Chondrocyte (in vitro differentiated cells): Measurements from ENCODE around the gene PTPRN2. TPM values are rescaled to one million over a fixed set of nuclear protein-coding genes. Genes with fewer than 3 reads are reported as not detected.

Experiments
- DNase-seq: peaks from one replicate; pipeline ENCODE4 v3.0.0; 2021; ENCODE audit warnings: mixed read lengths, low spot score
- H3K27ac Mint-ChIP-seq: one replicate; pipeline ENCODE4 v1.8.0; 2021; ENCODE audit warnings: mild to moderate bottlenecking, moderate library complexity, mixed read lengths; ENCODE audit not compliant: unreplicated experiment
- H3K27me3 Mint-ChIP-seq: 2 replicates; pipeline ENCODE4 v1.8.0; 2021; ENCODE audit warnings: low read depth, mixed read lengths
- H3K36me3 Mint-ChIP-seq: 2 replicates; pipeline ENCODE4 v1.8.0; 2021; ENCODE audit warnings: low read depth, mixed read lengths
- H3K4me1 Mint-ChIP-seq: 2 replicates; pipeline ENCODE4 v1.8.0; 2021; ENCODE audit warnings: low read depth, mild to moderate bottlenecking, mixed read lengths
- H3K4me3 Mint-ChIP-seq: one replicate; pipeline ENCODE4 v1.8.0; 2021; ENCODE audit warnings: mild to moderate bottlenecking, moderate library complexity, mixed read lengths; ENCODE audit not compliant: unreplicated experiment
- H3K9me3 Mint-ChIP-seq: 2 replicates; pipeline ENCODE4 v1.8.0; 2021; ENCODE audit warnings: low read depth, mixed read lengths
- total RNA-seq: library from RNA; stranded (reverse); gene quantifications from 3 replicates; pipeline ENCODE4 v1.2.1, GENCODE V29; 2021
- TF ChIP-seq, protein P1 (sequence below): fragments of 200-600 bp; sonication (generic); IDR thresholded peaks from 2 replicates; pipeline ENCODE4 v1.5.0; 2021; ENCODE audit warnings: antibody characterized with exemption, mild to moderate bottlenecking, moderate library complexity

The PTPRN2 gene
- total RNA-seq, 1 donor from 2014 or later: 0.30 TPM

- Mint-ChIP-seq H3K27me3 (peaks cover 8% of the 10 kb centered on the region), H3K9me3 (no peaks in the 10 kb centered on the region), H3K27ac (no peak overlapping the region), H3K36me3 (no peaks in the 10 kb centered on the region), H3K4me1 (no peaks in the 10 kb centered on the region), H3K4me3 (no peak overlapping the region)
- TF ChIP-seq, protein P1, sequence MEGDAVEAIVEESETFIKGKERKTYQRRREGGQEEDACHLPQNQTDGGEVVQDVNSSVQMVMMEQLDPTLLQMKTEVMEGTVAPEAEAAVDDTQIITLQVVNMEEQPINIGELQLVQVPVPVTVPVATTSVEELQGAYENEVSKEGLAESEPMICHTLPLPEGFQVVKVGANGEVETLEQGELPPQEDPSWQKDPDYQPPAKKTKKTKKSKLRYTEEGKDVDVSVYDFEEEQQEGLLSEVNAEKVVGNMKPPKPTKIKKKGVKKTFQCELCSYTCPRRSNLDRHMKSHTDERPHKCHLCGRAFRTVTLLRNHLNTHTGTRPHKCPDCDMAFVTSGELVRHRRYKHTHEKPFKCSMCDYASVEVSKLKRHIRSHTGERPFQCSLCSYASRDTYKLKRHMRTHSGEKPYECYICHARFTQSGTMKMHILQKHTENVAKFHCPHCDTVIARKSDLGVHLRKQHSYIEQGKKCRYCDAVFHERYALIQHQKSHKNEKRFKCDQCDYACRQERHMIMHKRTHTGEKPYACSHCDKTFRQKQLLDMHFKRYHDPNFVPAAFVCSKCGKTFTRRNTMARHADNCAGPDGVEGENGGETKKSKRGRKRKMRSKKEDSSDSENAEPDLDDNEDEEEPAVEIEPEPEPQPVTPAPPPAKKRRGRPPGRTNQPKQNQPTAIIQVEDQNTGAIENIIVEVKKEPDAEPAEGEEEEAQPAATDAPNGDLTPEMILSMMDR: no peak
- no peak for DNase-seq
These were observed 970.7 kb downstream of the PTPRN2 start for GRCh38 chr7:157616931-157617330.

- Mint-ChIP-seq H3K27me3 (peaks cover 8% of the 10 kb centered on the region), H3K4me3 (no peak overlapping the region), H3K9me3 (no peaks in the 10 kb centered on the region)
These were observed 971.2 kb downstream of the PTPRN2 start for GRCh38 chr7:157616426-157616825.

GRCh38 chr7:157615852-157616251, 971.8 kb downstream of the PTPRN2 start:
- Mint-ChIP-seq H3K27ac (no peak overlapping the region), H3K36me3 (no peaks in the 10 kb centered on the region), H3K9me3 (no peaks in the 10 kb centered on the region), H3K4me3 (no peak overlapping the region), H3K27me3 (peaks cover 8% of the 10 kb centered on the region), H3K4me1 (no peaks in the 10 kb centered on the region)
- TF ChIP-seq, protein P1: no peak
- DNase-seq: no peak

More at GRCh38 chr7:157616426-157616825, 971.2 kb downstream of the PTPRN2 start:
- no peak for DNase-seq
- TF ChIP-seq, protein P1: no peak
- no peaks in the 10 kb centered on the region for H3K4me1 Mint-ChIP-seq
- H3K36me3 Mint-ChIP-seq: no peaks in the 10 kb centered on the region
- no peak overlapping the region for H3K27ac Mint-ChIP-seq

DNA sequence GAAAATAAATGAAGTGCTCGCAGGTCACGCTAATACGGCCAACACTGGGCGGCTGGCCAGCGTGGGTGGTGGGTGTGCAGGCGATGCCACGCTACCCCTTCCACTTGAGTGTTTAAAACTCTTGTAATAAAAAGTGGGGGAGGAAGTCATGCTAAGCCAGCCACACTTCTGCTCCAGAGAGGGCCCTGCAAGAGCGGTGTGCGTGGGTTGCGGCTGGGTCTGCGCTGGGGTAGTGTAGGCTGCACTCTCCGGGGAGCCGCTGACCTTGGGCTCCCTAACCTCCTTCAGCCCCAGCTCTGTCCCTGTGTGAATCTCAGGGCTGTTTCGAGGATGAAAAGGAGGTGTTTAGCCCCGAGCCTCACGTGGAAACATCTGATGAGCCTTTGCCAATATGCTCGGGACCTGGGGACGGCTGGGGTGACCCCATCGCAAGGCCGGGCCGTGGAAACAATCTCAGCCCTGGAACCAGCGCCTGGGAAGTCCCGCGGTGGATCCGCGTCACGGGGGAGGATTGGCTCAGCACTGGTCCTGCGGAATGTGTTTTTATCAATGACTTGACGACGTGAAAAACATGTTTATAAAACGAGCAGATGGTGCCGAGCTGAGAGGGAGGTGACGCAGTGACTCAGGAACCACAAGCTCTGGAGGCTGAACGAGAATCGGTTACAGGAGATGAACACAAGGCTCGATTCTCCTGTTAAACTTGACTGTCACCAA, 972.4 kb downstream of the PTPRN2 start:
- H3K4me3 Mint-ChIP-seq: no peak overlapping the region
- TF ChIP-seq, protein P1: no peak
- H3K9me3 Mint-ChIP-seq: no peaks in the 10 kb centered on the region
- peaks cover 6% of the 10 kb centered on the region for H3K27me3 Mint-ChIP-seq
- H3K36me3 Mint-ChIP-seq: no peaks in the 10 kb centered on the region
- DNase-seq: no peak
- H3K27ac Mint-ChIP-seq: no peak overlapping the region
- no peaks in the 10 kb centered on the region for H3K4me1 Mint-ChIP-seq

- H3K9me3 Mint-ChIP-seq: no peaks in the 10 kb centered on the region
- DNase-seq: no peak
- H3K27ac Mint-ChIP-seq: no peak overlapping the region
- H3K27me3 Mint-ChIP-seq: peaks cover 6% of the 10 kb centered on the region
- no peaks in the 10 kb centered on the region for H3K36me3 Mint-ChIP-seq
- TF ChIP-seq, protein P1: no peak
- no peaks in the 10 kb centered on the region for H3K4me1 Mint-ChIP-seq
- no peak overlapping the region for H3K4me3 Mint-ChIP-seq
These were observed 973.1 kb downstream of the PTPRN2 start for GRCh38 chr7:157614457-157615020.
